VCaP (cell line): ENCODE results near the gene NRCAM.

ENCODE experiments used
- H3K27ac ChIP-seq: fragments of 450-650 bp; 2 replicates; pipeline ENCODE4 v1.5.1; 2017
- TF ChIP-seq, protein P1 (sequence below): fragments of 450-650 bp; conservative IDR thresholded peaks from 2 replicates; pipeline ENCODE4 v1.5.1; 2017; ENCODE audit warnings: mild to moderate bottlenecking, moderate library complexity

NRCAM gene

DNA sequence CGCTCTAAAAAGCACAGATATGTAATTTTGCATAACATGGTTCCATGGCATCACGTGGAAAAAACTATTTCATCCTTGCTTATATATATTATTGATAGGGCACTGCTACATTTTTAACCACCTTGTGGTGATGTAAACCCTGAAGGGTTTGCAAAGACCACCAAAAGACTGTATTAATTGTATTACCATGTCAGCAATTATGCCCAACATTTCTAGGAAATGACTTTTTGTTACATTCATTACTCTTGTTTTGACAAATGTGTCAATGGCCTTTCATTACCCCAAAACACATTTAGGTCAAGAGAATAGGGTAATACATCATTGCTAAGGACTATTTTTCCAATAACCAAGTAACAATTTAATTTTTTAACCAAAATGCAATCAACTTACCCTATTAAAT lies 142.2 kb downstream of the NRCAM start:
- TF ChIP-seq, protein P1, sequence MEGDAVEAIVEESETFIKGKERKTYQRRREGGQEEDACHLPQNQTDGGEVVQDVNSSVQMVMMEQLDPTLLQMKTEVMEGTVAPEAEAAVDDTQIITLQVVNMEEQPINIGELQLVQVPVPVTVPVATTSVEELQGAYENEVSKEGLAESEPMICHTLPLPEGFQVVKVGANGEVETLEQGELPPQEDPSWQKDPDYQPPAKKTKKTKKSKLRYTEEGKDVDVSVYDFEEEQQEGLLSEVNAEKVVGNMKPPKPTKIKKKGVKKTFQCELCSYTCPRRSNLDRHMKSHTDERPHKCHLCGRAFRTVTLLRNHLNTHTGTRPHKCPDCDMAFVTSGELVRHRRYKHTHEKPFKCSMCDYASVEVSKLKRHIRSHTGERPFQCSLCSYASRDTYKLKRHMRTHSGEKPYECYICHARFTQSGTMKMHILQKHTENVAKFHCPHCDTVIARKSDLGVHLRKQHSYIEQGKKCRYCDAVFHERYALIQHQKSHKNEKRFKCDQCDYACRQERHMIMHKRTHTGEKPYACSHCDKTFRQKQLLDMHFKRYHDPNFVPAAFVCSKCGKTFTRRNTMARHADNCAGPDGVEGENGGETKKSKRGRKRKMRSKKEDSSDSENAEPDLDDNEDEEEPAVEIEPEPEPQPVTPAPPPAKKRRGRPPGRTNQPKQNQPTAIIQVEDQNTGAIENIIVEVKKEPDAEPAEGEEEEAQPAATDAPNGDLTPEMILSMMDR = no peak
- no peak overlapping the region for H3K27ac ChIP-seq

DNA sequence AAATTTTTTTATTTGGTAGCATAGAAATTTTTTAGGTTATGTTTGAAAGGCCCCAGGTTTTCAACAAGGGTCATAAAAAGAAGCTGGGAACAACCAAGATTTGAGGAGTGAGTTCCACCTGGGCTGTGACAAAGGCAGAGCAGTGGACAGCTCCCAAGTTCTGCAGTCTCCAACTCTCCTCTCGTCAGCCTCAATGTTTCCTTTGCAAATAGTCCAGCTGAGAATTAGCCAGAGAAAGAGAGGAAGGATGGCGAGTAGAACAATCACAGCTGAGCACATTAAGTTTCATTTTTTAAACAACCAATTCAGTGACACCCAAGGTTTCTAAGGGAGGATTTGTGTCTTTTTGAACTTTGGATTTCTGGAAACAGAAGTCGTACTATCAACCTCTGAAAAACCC lies 143.2 kb downstream of the NRCAM start:
- no peak overlapping the region for H3K27ac ChIP-seq
- TF ChIP-seq, protein P1 = no peak

DNA sequence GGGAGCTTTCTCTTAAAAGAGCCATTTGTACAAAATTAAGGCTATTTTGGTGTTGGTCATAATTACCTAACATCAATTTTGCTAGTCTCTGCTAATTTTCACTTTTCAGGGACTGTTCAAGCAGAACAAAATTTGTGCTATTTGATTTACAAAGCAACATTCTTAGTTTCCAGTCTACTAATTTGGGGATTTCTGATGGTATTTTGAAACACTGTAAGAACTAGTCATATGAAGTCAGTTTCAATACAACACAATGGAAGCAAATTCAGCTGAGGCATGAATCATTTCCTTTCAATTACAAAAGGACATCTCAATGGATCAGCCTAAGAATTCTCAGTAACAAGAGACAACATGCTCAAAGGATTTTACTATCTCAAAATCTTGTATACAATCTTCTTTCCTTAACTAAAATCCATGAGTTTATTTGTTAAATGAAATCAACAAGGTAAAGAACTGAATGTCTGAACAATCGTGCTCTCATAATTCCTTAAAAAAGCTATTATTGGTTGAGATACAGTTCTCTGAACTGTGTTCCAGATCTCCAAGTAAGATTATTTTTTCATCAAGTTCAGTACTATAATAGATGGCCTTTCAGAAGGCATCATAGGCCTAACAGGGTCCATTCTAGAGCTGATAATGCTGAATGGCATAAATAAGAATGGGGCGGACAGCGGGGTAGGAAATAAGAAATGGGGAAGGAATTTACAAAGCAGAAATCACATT lies 144.6 kb downstream of the NRCAM start:
- no peak overlapping the region for H3K27ac ChIP-seq

DNA sequence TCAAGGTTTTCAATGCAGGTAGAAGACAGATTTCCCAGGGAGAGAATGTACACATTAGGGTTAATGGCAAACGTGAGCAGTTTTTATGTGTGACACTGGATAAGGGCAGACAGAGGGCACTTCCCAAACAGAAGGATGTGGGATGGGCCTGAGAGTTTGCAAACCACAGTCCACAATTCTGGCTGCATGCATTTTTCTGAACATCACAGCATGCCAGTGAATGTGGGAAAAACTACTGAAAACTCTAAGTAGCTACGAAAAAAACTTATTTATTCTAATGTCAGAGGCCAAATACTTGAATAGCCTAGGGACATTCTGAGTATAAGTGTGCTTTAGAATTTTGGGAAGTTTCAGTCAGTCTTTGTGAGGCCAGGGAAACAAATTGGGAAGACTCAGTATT lies 145.9 kb downstream of the NRCAM start:
- TF ChIP-seq, protein P1 = no peak
- H3K27ac ChIP-seq = no peak overlapping the region

More for the DNA sequence above, 144.6 kb downstream of the NRCAM start:
- TF ChIP-seq, protein P1 = no peak

DNA sequence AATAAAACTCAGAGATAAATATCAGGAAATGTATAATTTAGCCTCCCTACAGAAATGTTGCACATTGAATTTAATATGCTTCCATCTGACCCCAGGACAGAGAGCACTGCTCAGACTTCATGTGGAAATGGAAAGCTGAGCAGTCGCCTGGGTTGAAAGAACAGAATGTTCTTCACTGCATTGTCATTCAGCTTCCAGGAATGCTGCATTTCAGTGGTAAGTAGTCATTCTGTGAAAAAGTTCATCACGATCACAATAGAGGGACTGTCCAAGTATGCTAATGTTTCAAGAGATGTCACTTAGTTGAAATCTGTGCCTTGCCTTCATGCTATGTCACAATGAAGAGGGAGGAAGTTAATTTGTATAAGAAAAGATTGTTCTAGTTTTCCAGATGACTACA lies 147.3 kb downstream of the NRCAM start:
- no peak overlapping the region for H3K27ac ChIP-seq
- TF ChIP-seq, protein P1 = no peak

DNA sequence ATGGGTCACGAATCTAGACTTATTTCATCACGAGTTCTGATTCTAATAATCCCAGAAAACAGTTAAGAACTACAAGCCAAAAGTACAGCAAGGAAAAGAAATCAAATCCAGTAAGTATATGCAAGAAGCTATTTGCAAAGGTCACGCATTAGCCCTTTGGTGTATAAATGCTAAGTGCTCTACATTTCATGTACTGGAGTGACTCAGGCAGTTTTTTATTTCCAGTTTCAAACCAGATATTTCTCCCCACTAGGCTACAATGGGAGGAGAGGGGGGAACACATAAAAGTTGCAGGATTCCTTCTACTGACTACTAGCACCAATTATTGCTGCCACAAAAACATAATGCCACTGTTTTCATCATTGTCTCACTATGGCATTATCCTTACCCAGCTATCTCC lies 148.0 kb downstream of the NRCAM start:
- TF ChIP-seq, protein P1 = no peak
- no peak overlapping the region for H3K27ac ChIP-seq

DNA sequence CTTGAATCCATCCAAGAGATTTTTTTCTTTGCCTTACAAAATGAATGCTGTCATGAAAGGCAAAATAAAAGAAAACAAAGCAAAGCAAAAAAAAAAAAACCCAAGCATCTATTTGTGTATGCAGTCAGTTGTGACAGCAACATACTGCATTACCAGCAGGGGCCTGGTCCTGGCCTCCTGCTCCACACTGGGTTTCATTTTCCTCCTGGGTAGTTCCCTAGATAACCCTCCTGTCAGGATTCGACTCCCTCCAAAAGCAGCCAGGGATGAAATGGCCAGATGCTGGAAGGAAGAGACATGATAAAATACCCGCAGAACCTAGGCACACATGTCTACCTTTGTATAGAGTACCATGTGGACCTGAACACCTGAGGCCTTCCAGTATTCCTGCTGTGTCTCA lies 148.6 kb downstream of the NRCAM start:
- no peak overlapping the region for H3K27ac ChIP-seq
- TF ChIP-seq, protein P1 = no peak
